Stimulated activated CD8-positive, alpha-beta memory T cell treated with anti-CD3 and anti-CD28 coated beads, Interleukin-2, amount 100 ng/mL, for 48 hours (primary cell): Measurements from ENCODE around the gene CCT3.
A peak's percentile ranks its signal among the peaks of the same experiment; 100 is the strongest.
"Not testable (repeated sequence)": the region's sequence is repeated elsewhere in the genome, so short reads cannot be mapped to it uniquely, and the experiment has no call there.

Source experiments
- DNase-seq, 2 donors: peaks; one replicate each; pipeline ENCODE4 v3.0.0-alpha.2; 2020; ENCODE audit warnings: low read depth in 2 of 2

CCT3 gene

GRCh38 chr1:156336242-156336641 is 1.9 kb downstream of the CCT3 start:
- no peak for DNase-seq

GRCh38 chr1:156323179-156323578 is 14.9 kb downstream of the CCT3 start:
- DNase-seq = not testable (repeated sequence)

GRCh38 chr1:156320560-156320959 is 17.5 kb downstream of the CCT3 start:
- DNase-seq = no peak

GRCh38 chr1:156319664-156320063 is 18.4 kb downstream of the CCT3 start:
- DNase-seq = no peak

GRCh38 chr1:156316909-156317308 is 21.2 kb downstream of the CCT3 start:
- no peak for DNase-seq

- no peak for DNase-seq
Measured at GRCh38 chr1:156310962-156311361, 27.1 kb downstream of the CCT3 start.

GRCh38 chr1:156308078-156308477 is 30.0 kb downstream of the CCT3 start:
- no peak for DNase-seq

- no peak for DNase-seq
Measured at GRCh38 chr1:156305215-156305614, 32.9 kb downstream of the CCT3 start.

GRCh38 chr1:156303241-156303640 is 34.9 kb downstream of the CCT3 start:
- DNase-seq = no peak

GRCh38 chr1:156298852-156299357 is 39.2 kb downstream of the CCT3 start, which contains the start of gene VHLL:
Gene VHLL (minus strand): TSS chr1:156299307. CDS start chr1:156299189, 118 bp downstream.
- no peak for DNase-seq

- DNase-seq = peak; percentile 26 to 34
Measured at GRCh38 chr1:156295391-156295947, 42.6 kb downstream of the CCT3 start, which contains the start of gene GLMP. Gene GLMP (minus strand): TSS chr1:156295679. CDS start chr1:156295645, 34 bp downstream.

GRCh38 chr1:156293895-156294294 is 44.2 kb downstream of the CCT3 start:
- DNase-seq = no peak

- no peak for DNase-seq
Measured at GRCh38 chr1:156293098-156293434, 45.0 kb downstream of the CCT3 start.

- peak in 1 of 2 donors; percentile 23 for DNase-seq
Measured at GRCh38 chr1:156291226-156292061, 46.6 kb downstream of the CCT3 start.

GRCh38 chr1:156289857-156290256 is 48.2 kb downstream of the CCT3 start:
- no peak for DNase-seq

GRCh38 chr1:156286061-156286460 is 52.0 kb downstream of the CCT3 start:
- DNase-seq = no peak

GRCh38 chr1:156285437-156285836 is 52.7 kb downstream of the CCT3 start:
- no peak for DNase-seq

- no peak for DNase-seq
Measured at GRCh38 chr1:156284757-156285156, 53.3 kb downstream of the CCT3 start.

GRCh38 chr1:156284112-156284511 is 54.0 kb downstream of the CCT3 start, which contains the start of gene TMEM79:
Gene TMEM79 (plus strand): TSS chr1:156284325. CDS start chr1:156285227, 902 bp downstream.
- no peak for DNase-seq

- no peak for DNase-seq
Measured at GRCh38 chr1:156283521-156283920, 54.6 kb downstream of the CCT3 start.

GRCh38 chr1:156282479-156283222 is 55.4 kb downstream of the CCT3 start, which contains the start of gene SMG5:
Gene SMG5 (minus strand): TSS chr1:156282825. CDS start chr1:156282680, 145 bp downstream.
- peak; percentile 89 to 93 for DNase-seq
